BLaER1 treated with 17β-estradiol and CSF1 and Interleukin-3, amounts not matched to agents 10 nM and 100 nM (cell line): ENCODE results near the gene FGFRL1.
A peak's percentile ranks its signal among the peaks of the same experiment; 100 is the strongest.

Experiments used
- H3K27ac ChIP-seq, 11 experiments: shearing (Covaris generic); formaldehyde crosslinking; 2 replicates each; pipeline ENCODE4 v1.8.1; 2022
- H3K27me3 ChIP-seq, 11 experiments: shearing (Covaris generic); formaldehyde crosslinking; 2 replicates each; pipeline ENCODE4 v1.8.1; 2022
- H3K36me3 ChIP-seq, 11 experiments: shearing (Covaris generic); formaldehyde crosslinking; 2 replicates each; pipeline ENCODE4 v1.8.1; 2022
- H3K4me1 ChIP-seq, 10 experiments: shearing (Covaris generic); formaldehyde crosslinking; 2 replicates each; pipeline ENCODE4 v1.8.1; 2022
- H3K4me2 ChIP-seq, 11 experiments: shearing (Covaris generic); formaldehyde crosslinking; 2 replicates each; pipeline ENCODE4 v1.8.1; 2022
- H3K4me3 ChIP-seq, 10 experiments: shearing (Covaris generic); formaldehyde crosslinking; 2 replicates each; pipeline ENCODE4 v1.8.1; 2022
- H3K9ac ChIP-seq, 11 experiments: shearing (Covaris generic); formaldehyde crosslinking; 2 replicates each; pipeline ENCODE4 v1.8.1; 2022
- H3K9me3 ChIP-seq, 11 experiments: shearing (Covaris generic); formaldehyde crosslinking; replicated peaks in 1 of 11; 2 replicates each; pipeline ENCODE4 v1.8.1; 2022
- H4K20me1 ChIP-seq, 11 experiments: shearing (Covaris generic); formaldehyde crosslinking; 2 replicates each; pipeline ENCODE4 v1.8.1; 2022
- Cebpa-rat ChIP-seq, 11 experiments: shearing (Covaris generic); IDR thresholded peaks; 2 replicates each; pipeline ENCODE4 v1.8.1; 2022

FGFRL1 gene

DNA sequence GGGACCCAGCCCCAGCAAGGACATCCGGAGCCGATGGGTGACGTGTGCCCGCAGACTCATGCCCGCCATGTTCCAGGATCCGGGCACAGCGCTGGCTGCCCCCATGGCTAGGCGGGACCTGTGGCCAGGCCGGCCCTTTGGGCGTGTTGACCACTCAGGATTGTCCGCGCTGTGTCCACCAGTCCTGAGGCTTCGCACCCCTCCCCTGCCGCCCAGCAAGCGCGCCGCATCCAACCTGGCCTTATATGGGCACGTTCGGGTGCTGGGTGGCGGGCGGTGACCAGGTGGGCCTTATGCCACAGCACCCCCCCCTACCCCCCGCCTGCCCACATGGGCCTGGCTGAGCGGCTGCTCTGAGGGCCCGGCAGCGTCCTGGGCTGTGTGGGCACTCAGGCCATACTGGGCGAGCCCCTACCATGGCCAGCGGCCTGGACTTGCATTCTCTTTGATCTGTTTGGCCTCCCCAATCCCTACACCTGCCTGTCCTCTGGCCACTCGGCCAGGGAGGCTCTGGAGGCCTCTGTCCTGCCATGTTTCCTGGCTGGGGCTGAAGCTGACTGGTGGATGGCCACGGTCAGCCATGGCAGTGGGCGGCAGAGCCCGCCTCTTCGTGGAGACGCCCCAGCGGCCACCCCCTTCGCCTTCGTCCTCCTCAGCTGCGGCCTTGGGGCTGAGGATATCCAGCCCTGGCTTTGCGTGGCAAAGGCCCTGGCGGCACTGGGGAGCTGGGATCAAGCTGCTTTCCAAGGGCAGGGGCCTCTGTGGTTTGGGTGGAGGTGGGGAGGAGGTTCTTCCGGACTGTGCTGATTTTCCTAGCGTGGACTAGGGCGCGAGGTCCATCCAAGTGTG, 2.0 kb downstream of the FGFRL1 start:
- Histone ChIP-seq H3K4me3 (peak overlapping the region in 7 of 10 experiments; percentile 61 to 79 (median 70); a peak in 8 of 20 replicates), H3K4me2 (peak overlapping the region; percentile 89 to 98 (median 95)), H4K20me1 (peaks cover 5 to 85% (median 76%) of the 10 kb centered on the region in 11 experiments; a peak in 20 of 22 replicates), H3K9ac (peak overlapping the region in 8 of 11 experiments; percentile 48 to 89 (median 80); a peak in 11 of 22 replicates), H3K27me3 (peaks cover 24 to 27% (median 25%) of the 10 kb centered on the region in 11 experiments), H3K27ac (no peak overlapping the region; a peak in 1 of 22 replicates), H3K4me1 (peaks cover 79 to 85% (median 84%) of the 10 kb centered on the region in 10 experiments), H3K9me3 (no peaks in the 10 kb centered on the region), H3K36me3 (peaks cover 0 to 21% (median 11%) of the 10 kb centered on the region in 11 experiments; a peak in 10 of 22 replicates)
- TF ChIP-seq Cebpa-rat (IDR thresholded peaks at IDR 0.05) = no peak

DNA sequence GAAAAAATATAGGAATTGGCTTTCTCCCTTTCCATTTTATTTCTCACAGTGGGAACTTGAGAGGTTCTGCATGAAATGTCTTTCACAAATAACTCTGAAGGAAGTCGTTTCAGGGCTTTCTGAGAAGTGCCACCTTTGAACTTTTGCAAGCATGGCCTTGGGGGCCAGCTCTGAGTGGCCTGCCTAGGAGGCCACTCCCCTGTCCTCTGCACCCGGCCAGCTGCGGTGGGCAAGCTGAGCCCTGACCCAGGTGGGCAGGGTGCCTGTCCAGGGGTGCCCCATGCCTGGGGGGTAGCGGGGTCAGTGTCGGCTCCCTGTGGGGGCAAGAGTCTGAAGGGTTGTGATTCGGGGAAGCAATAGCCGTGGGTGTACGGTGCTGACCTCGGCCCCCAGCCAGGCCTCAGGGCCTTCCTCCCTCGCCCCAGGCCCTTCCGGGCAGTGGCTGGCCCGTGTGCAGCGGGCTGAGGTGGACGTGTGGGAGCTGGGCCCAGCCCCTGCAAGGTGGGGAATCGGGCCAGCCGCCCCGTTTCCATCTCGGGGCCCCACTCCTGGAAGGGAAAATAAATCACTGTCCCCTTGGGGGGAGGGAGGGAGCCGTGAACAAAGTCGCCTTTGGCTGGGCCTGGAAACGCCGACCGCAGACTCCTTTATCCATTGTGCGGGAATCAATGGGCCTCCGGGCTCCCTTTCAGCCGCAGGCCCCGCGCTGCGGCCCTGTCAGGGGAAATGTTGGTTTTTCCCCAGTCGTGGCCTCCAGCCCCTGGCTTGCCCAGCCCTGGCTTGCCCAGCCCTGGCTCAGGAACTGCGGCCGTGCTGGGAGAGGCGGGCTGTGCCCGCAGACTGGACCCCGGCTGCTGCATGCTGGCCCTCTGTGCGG, 3.1 kb downstream of the FGFRL1 start:
- peaks cover 15 to 18% (median 15%) of the 10 kb centered on the region in 11 experiments; a peak in 21 of 22 replicates for H3K27me3 ChIP-seq
- TF ChIP-seq Cebpa-rat (IDR thresholded peaks at IDR 0.05) = no peak

DNA sequence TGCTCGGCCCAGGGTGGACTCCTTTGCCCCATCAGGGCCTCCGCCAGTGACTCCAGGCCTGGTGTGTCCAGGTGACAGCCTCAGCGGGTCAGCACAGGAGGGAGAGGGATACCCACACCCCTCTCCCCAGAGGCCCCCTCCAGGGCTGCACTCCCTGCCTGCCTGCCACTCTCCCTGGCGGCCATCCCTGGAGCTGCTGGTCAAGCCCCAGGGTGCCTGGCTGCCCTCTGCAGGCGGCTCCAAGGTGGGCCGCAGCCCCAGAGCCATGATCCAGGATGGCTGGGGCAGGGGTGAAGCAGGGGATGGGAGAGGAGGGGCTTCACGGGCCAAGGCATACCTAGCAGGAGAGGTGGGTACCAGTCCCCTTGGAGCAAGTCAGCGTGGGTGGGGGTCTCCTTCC, 3.8 kb downstream of the FGFRL1 start:
- no peaks in the 10 kb centered on the region for H3K9me3 ChIP-seq
- H3K36me3 ChIP-seq = peaks cover 0 to 21% (median 11%) of the 10 kb centered on the region in 11 experiments; a peak in 10 of 22 replicates
- no peak for TF ChIP-seq Cebpa-rat (IDR thresholded peaks at IDR 0.05)
- H3K4me2 ChIP-seq = peak overlapping the region; percentile 89 to 98 (median 95)
- H4K20me1 ChIP-seq = peaks cover 5 to 91% (median 88%) of the 10 kb centered on the region in 11 experiments; a peak in 20 of 22 replicates
- H3K27me3 ChIP-seq = peaks cover 10 to 15% (median 10%) of the 10 kb centered on the region in 11 experiments; a peak in 21 of 22 replicates
- peak overlapping the region in 1 of 11 experiments; percentile 40; a peak in 2 of 22 replicates for H3K27ac ChIP-seq
- H3K9ac ChIP-seq = peak overlapping the region in 6 of 11 experiments; percentile 18 to 61 (median 56); a peak in 9 of 22 replicates
- no peak overlapping the region; a peak in 2 of 20 replicates for H3K4me3 ChIP-seq
- peaks cover 86 to 90% (median 88%) of the 10 kb centered on the region in 10 experiments for H3K4me1 ChIP-seq

More for the DNA sequence above, 3.1 kb downstream of the FGFRL1 start:
- Histone ChIP-seq H3K4me1 (peaks cover 82 to 87% (median 86%) of the 10 kb centered on the region in 10 experiments), H3K9me3 (no peaks in the 10 kb centered on the region), H3K27ac (peak overlapping the region in 1 of 11 experiments; percentile 20; a peak in 3 of 22 replicates), H4K20me1 (peaks cover 5 to 89% (median 85%) of the 10 kb centered on the region in 11 experiments; a peak in 20 of 22 replicates), H3K36me3 (peaks cover 0 to 21% (median 11%) of the 10 kb centered on the region in 11 experiments; a peak in 10 of 22 replicates), H3K9ac (peak overlapping the region in 6 of 11 experiments; percentile 39 to 61 (median 56); a peak in 10 of 22 replicates), H3K4me3 (peak overlapping the region in 2 of 10 experiments; percentile 6 to 16; a peak in 2 of 20 replicates), H3K4me2 (peak overlapping the region; percentile 89 to 98 (median 95))

DNA sequence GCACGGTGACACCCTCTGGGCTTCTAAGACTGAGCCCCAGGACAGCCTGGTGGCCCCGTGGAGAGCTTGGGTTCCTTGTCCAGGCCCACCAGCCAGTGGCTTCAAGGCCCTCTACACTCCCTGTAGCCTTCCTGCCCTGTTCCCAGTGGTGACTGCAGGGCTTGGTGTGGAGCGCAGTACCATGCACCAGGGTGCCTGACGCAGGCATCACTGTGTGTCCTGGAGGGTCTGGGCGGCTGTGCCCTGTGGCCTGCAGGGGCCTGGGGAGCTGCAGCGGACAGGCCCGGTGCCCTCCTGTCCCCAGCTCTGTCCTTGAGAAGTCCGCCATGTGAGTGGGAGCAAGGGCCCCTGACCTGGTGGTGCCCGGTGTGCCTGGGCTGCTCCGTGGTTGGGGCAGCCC, 4.3 kb downstream of the FGFRL1 start:
- H3K4me3 ChIP-seq = peak overlapping the region in 1 of 10 experiments; percentile 11; a peak in 2 of 20 replicates
- H3K4me1 ChIP-seq = peaks cover 81 to 86% (median 85%) of the 10 kb centered on the region in 10 experiments
- H3K27me3 ChIP-seq = peaks cover 4 to 9% (median 5%) of the 10 kb centered on the region in 11 experiments; a peak in 21 of 22 replicates
- H3K36me3 ChIP-seq = peaks cover 0 to 21% (median 11%) of the 10 kb centered on the region in 11 experiments; a peak in 10 of 22 replicates
- peak overlapping the region in 9 of 11 experiments; percentile 18 to 61 (median 34); a peak in 13 of 22 replicates for H3K9ac ChIP-seq
- TF ChIP-seq Cebpa-rat (IDR thresholded peaks at IDR 0.05) = no peak
- H3K27ac ChIP-seq = peak overlapping the region in 3 of 11 experiments; percentile 0 to 40 (median 12); a peak in 3 of 22 replicates
- H3K9me3 ChIP-seq = no peaks in the 10 kb centered on the region
- H4K20me1 ChIP-seq = peaks cover 5 to 88% (median 83%) of the 10 kb centered on the region in 11 experiments; a peak in 20 of 22 replicates
- peak overlapping the region; percentile 89 to 98 (median 95) for H3K4me2 ChIP-seq

DNA sequence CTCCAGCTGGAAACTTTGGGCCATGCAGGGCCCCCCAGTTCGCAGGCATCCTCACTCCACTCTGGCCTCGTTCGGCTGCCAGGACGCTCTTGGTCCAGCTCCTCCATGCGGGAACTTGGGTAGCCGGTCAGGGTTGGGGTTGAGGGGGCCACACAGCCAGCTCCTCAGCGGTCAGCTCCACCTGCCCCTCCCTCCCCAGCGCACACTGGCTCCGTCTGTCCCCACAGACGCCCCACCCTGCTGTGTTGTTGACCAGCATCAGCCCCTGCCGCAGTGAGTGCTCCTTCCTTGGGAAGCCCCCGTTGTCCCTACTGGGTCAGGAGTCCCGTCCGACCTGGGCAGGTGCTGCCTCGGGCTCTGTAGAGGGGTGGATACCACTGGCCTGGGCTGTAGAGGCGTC, 5.8 kb downstream of the FGFRL1 start:
- TF ChIP-seq Cebpa-rat (IDR thresholded peaks at IDR 0.05) = no peak
- H3K4me1 ChIP-seq = peaks cover 90 to 94% (median 93%) of the 10 kb centered on the region in 10 experiments
- no peak overlapping the region; a peak in 1 of 20 replicates for H3K4me3 ChIP-seq
- peak overlapping the region in 6 of 11 experiments; percentile 17 to 68 (median 54); a peak in 9 of 22 replicates for H3K9ac ChIP-seq
- peaks cover 0 to 24% (median 11%) of the 10 kb centered on the region in 11 experiments; a peak in 11 of 22 replicates for H3K36me3 ChIP-seq
- H3K9me3 ChIP-seq = no peaks in the 10 kb centered on the region
- peak overlapping the region; percentile 72 to 98 (median 95); a peak in 21 of 22 replicates for H3K4me2 ChIP-seq
- H4K20me1 ChIP-seq = peaks cover 5 to 94% (median 92%) of the 10 kb centered on the region in 11 experiments; a peak in 20 of 22 replicates
- H3K27me3 ChIP-seq = peaks cover 0 to 6% (median 0%) of the 10 kb centered on the region in 11 experiments; a peak in 2 of 22 replicates
- no peak overlapping the region for H3K27ac ChIP-seq

DNA sequence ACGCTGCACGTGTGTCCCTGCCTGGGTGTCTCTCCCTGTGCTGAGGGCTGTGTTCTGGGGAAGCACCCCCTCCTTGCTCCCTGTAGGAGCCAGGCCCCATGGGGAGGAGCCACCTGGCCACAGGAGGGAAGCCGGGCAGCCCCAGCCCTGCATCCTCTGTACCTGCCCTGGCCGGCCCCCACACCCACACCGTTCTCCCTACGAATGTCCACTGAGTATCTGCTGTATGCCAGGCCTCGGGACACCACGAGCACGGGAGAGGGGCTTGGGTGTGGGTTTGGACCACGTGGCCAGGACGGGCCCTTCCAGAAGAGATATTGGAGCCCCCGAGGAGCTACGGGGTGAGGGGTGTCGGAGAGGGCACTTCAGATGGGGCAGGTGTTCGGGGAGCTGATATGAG, 6.3 kb downstream of the FGFRL1 start:
- Histone ChIP-seq H3K9ac (peak overlapping the region in 8 of 11 experiments; percentile 17 to 68 (median 37); a peak in 12 of 22 replicates), H3K4me3 (no peak overlapping the region; a peak in 1 of 20 replicates)
- no peak for TF ChIP-seq Cebpa-rat (IDR thresholded peaks at IDR 0.05)

DNA sequence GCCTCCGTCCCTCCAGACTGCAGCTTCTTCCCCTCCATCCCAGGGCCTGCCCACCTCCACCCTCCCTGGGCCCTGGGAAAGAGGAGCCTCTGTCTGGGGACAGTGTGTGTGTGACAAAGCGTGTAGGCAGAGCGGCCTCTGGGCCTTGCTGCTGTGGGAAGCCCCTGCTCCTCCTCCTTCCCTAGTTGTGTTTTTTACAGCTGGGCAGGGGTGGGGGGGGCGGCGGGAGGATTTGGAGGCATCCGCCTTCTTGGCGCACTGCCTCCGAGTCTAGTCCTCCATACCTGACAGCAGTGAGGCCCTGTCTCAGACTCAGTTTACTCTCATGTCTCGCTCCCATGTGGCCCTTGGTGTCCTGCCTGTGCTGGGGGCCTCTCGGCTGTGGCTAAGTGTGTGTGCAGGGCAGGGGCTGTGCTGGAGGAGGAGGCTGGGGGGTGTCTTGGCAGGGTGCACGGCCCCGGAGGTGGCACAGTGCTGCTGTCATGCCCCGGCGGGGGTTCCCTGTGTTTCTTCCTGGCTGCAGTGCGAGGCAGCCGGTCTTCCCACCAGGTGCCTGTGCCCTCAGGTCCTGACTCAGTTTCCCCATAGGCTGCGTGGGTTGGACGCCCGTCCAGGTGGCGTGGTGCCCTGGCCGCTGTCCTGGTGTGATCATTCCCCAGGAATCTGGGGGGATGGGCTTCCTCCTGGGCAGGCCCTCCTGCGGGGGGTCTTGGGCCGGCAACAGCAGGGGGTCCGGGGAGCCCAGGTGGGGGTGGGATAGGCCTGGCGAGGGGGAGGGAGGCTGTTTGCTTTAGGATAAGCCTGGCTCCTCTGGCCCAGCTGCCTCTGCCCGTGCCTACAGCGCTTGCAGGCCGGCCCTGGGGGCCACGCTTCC, 7.0 kb downstream of the FGFRL1 start:
- H3K4me1 ChIP-seq = peaks cover 88 to 93% (median 90%) of the 10 kb centered on the region in 10 experiments
- H3K27ac ChIP-seq = peak overlapping the region in 1 of 11 experiments; percentile 23; a peak in 1 of 22 replicates
- no peak for TF ChIP-seq Cebpa-rat (IDR thresholded peaks at IDR 0.05)
- no peak overlapping the region for H3K4me3 ChIP-seq
- no peaks in the 10 kb centered on the region for H3K9me3 ChIP-seq
- peaks cover 5 to 94% (median 93%) of the 10 kb centered on the region in 11 experiments; a peak in 20 of 22 replicates for H4K20me1 ChIP-seq
- peak overlapping the region in 8 of 11 experiments; percentile 19 to 68 (median 52); a peak in 11 of 22 replicates for H3K9ac ChIP-seq
- H3K36me3 ChIP-seq = peaks cover 0 to 28% (median 10%) of the 10 kb centered on the region in 11 experiments; a peak in 11 of 22 replicates
- peak overlapping the region; percentile 72 to 98 (median 95) for H3K4me2 ChIP-seq
- H3K27me3 ChIP-seq = peaks cover 0 to 6% (median 0%) of the 10 kb centered on the region in 11 experiments; a peak in 2 of 22 replicates

More for the DNA sequence above, 6.3 kb downstream of the FGFRL1 start:
- Histone ChIP-seq H3K9me3 (no peaks in the 10 kb centered on the region), H3K4me1 (peaks cover 92 to 94% (median 93%) of the 10 kb centered on the region in 10 experiments), H3K4me2 (peak overlapping the region; percentile 72 to 98 (median 95)), H3K36me3 (peaks cover 0 to 29% (median 13%) of the 10 kb centered on the region in 11 experiments; a peak in 11 of 22 replicates), H4K20me1 (peaks cover 5 to 94% (median 93%) of the 10 kb centered on the region in 11 experiments; a peak in 20 of 22 replicates), H3K27ac (peak overlapping the region in 1 of 11 experiments; percentile 23; a peak in 1 of 22 replicates), H3K27me3 (peaks cover 0 to 6% (median 0%) of the 10 kb centered on the region in 11 experiments; a peak in 2 of 22 replicates)
